GM23338 (cell line): Measurements from ENCODE around the gene NNT. TPM values are rescaled to one million over a fixed set of nuclear protein-coding genes. Genes with fewer than 3 reads are reported as not detected.
"Not testable (repeated sequence)": the region's sequence is repeated elsewhere in the genome, so short reads cannot be mapped to it uniquely, and the experiment has no call there.

Experiments
- ATAC-seq: fragments of 200-7000 bp; cut with Tn5 transposase; 3 replicates; pipeline ENCODE4 v1.9.1; 2020
- DNase-seq: peaks from one replicate; pipeline ENCODE4 v3.0.0-alpha.2; 2015; ENCODE audit warnings: low spot score
- H2AFZ ChIP-seq: fragments of 200-600 bp; sonication (generic); 2 replicates; pipeline ENCODE4 v1.8.0; 2016; ENCODE audit warnings: antibody characterized with exemption, mild to moderate bottlenecking, moderate library complexity
- H3F3A ChIP-seq: fragments of 200-600 bp; sonication (generic); replicated peaks from 2 replicates; pipeline ENCODE4 v1.8.0; 2017; ENCODE audit warnings: antibody characterized with exemption, mixed run types, low read depth
- H3K27ac ChIP-seq: fragments of 200-600 bp; sonication (generic); 2 replicates; pipeline ENCODE4 v1.6.1; 2016; ENCODE audit warnings: low read depth
- H3K27me3 ChIP-seq: fragments of 200-600 bp; sonication (generic); 2 replicates; pipeline ENCODE4 v1.8.0; 2016; ENCODE audit warnings: mild to moderate bottlenecking, mixed run types, moderate library complexity; ENCODE audit not compliant: insufficient read depth
- H3K36me3 ChIP-seq: fragments of 200-600 bp; sonication (generic); 2 replicates; pipeline ENCODE4 v1.8.0; 2016; ENCODE audit warnings: mild to moderate bottlenecking; ENCODE audit not compliant: insufficient read depth
- H3K4me1 ChIP-seq: fragments of 200-600 bp; sonication (generic); 2 replicates; pipeline ENCODE4 v1.8.0; 2016; ENCODE audit warnings: mild to moderate bottlenecking, moderate library complexity; ENCODE audit not compliant: insufficient read depth
- H3K4me2 ChIP-seq: fragments of 200-600 bp; sonication (generic); 2 replicates; pipeline ENCODE4 v1.7.1; 2017; ENCODE audit warnings: mixed run types
- H3K4me3 ChIP-seq: fragments of 200-600 bp; sonication (generic); 2 replicates; pipeline ENCODE4 v1.6.1; 2016; ENCODE audit warnings: mixed run types
- H3K79me2 ChIP-seq: fragments of 200-600 bp; sonication (generic); replicated peaks from 2 replicates; pipeline ENCODE4 v1.8.0; 2017; ENCODE audit warnings: mild to moderate bottlenecking; ENCODE audit not compliant: insufficient read depth
- H3K9me2 ChIP-seq: fragments of 200-600 bp; sonication (generic); 2 replicates; pipeline ENCODE4 v1.8.0; 2017; ENCODE audit not compliant: insufficient read depth
- H4K20me1 ChIP-seq: fragments of 200-600 bp; sonication (generic); replicated peaks from 2 replicates; pipeline ENCODE4 v1.8.0; 2017; ENCODE audit warnings: mild to moderate bottlenecking; ENCODE audit not compliant: insufficient read depth
- H3K27ac Mint-ChIP-seq: 2 replicates; pipeline ENCODE4 v1.8.0; 2020; ENCODE audit warnings: inconsistent platforms, mild to moderate bottlenecking, moderate library complexity, mixed read lengths
- H3K27me3 Mint-ChIP-seq: 3 replicates; pipeline ENCODE4 v1.8.0; 2022; ENCODE audit warnings: low read depth, mild to moderate bottlenecking, moderate library complexity, mixed read lengths, inconsistent platforms; ENCODE audit not compliant: insufficient read depth, poor library complexity
- H3K36me3 Mint-ChIP-seq: 3 replicates; pipeline ENCODE4 v1.8.0; 2021; ENCODE audit warnings: low read depth, mild to moderate bottlenecking, inconsistent platforms, moderate library complexity, mixed read lengths
- H3K4me1 Mint-ChIP-seq: 3 replicates; pipeline ENCODE4 v1.8.0; 2020; ENCODE audit warnings: mild to moderate bottlenecking, inconsistent platforms, mixed read lengths
- H3K4me3 Mint-ChIP-seq: 3 replicates; pipeline ENCODE4 v1.8.0; 2021; ENCODE audit warnings: moderate library complexity, mild to moderate bottlenecking, inconsistent platforms, mixed read lengths
- H3K9me3 Mint-ChIP-seq: 3 replicates; pipeline ENCODE4 v1.8.0; 2020; ENCODE audit warnings: moderate library complexity, mild to moderate bottlenecking, inconsistent platforms, mixed read lengths
- POLR2AphosphoS5 ChIP-seq: IDR thresholded peaks from 2 replicates; pipeline ENCODE4 v1.6.1; 2016; ENCODE audit warnings: antibody characterized with exemption, low read depth
- polyA plus RNA-seq: library from polyadenylated mRNA; unstranded; fragments of >200 nt; fragmentation: Nextera tagmentation; extraction: Ambion mirVana; gene quantifications from 2 replicates; pipeline ENCODE4 v1.2.1, GENCODE V29; 2016
- total RNA-seq: library from RNA; depleted of rRNA; stranded (reverse); fragments of >200 nt; shearing (Covaris generic); gene quantifications from 2 replicates; pipeline ENCODE4 v1.2.3, GENCODE V29; 2014; rRNA removed
- TF ChIP-seq, protein P1 (sequence below), 2 experiments: fragments of 200-600 bp in 1 of 2; sonication (generic) in 1 of 2; conservative IDR thresholded peaks; 2 replicates each; pipeline versions ENCODE4 v1.5.1 to v1.6.1; 2016 to 2017; ENCODE audit warnings: antibody characterized with exemption in 2 of 2, low read depth in 2 of 2, mild to moderate bottlenecking in 2 of 2, moderate library complexity in 1 of 2
- TF ChIP-seq, protein P2 (sequence below): IDR thresholded peaks from one replicate; pipeline ENCODE4 v1.6.1; 2018; ENCODE audit warnings: antibody characterized with exemption; ENCODE audit not compliant: unreplicated experiment

Gene NNT
- total and polyA plus RNA-seq, 2 experiments from 2014 or later: 10.8 to 15.9 TPM

DNA sequence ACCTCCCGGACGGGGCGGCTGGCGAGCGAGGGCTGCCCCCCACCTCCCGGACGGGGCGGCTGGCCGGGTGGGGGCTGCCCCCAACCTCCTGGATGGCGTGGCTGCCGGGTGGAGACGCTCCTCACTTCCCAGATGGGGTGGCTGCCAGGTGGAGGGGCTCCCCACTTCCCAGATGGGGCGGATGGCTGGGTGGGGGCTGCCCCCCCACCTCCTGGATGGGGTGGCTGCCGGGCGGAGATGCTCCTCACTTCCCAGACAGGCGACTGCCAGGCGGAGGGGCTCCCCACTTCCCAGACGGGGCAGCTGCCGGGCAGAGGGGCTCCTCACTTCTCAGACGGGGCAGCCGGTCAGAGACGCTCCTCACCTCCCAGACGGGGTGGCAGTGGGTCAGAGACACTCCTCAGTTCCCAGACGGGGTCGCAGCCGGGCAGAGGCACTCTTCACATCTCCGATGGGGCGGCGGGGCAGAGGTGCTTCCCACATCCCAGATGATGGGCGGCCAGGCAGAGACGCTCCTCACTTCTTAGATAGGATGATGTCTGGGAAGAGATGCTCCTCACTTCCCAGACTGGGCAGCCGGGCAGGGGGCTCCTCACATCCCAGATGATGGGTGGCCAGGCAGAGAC, 143.1 kb downstream of the NNT start:
- ATAC-seq, H3F3A ChIP-seq, DNase-seq, H3K4me3 Mint-ChIP-seq, H3K27me3 ChIP-seq, H3K4me2 ChIP-seq, H3K79me2 ChIP-seq, H3K9me2 ChIP-seq, H3K27ac ChIP-seq, H4K20me1 ChIP-seq, H3K27ac Mint-ChIP-seq, H3K4me1 Mint-ChIP-seq, H3K4me3 ChIP-seq, H3K4me1 ChIP-seq, H2AFZ ChIP-seq, H3K36me3 ChIP-seq, H3K27me3 Mint-ChIP-seq: not testable (repeated sequence)
- Mint-ChIP-seq H3K36me3 (peaks cover 23% of the 10 kb centered on the region), H3K9me3 (peaks cover 46% of the 10 kb centered on the region)

DNA sequence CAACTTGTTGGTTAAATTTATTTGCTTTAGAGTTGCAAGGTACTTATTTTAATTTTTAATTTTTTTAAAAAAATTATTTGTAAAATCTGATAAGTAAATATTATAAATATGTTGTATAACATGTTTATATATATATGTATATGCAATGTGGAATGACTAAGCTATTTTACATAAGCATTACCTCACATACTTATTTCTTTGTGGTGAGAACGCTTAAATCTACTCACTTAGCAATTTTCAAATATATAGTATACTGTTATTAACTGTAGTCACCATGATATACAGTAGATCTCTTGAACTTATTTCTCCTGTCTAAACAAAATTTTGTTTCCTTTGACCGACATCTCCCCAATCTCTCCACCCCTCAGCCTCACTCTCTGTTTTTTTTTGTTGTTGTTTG, 147.8 kb downstream of the NNT start:
- Mint-ChIP-seq H3K36me3 (peaks cover 50% of the 10 kb centered on the region), H3K27me3 (peaks cover 3% of the 10 kb centered on the region), H3K4me1 (no peaks in the 10 kb centered on the region), H3K4me3 (no peak overlapping the region), H3K27ac (no peak overlapping the region), H3K9me3 (peaks cover 64% of the 10 kb centered on the region)
- ATAC-seq: no peak
- H2AFZ ChIP-seq: no peak overlapping the region
- TF ChIP-seq POLR2AphosphoS5: no peak
- H3K4me2 ChIP-seq: no peak overlapping the region
- H3K36me3 ChIP-seq: peaks cover 3% of the 10 kb centered on the region; the same call in 1 of the 2 replicates
- H3F3A ChIP-seq: no peaks in the 10 kb centered on the region
- no peaks in the 10 kb centered on the region for H3K79me2 ChIP-seq
- no peak for DNase-seq
- H3K4me3 ChIP-seq: no peak overlapping the region
- 0 out of 2 replicates have a peak, but pooled peaks cover 3% of the 10 kb centered on the region for H3K9me2 ChIP-seq
- H3K4me1 ChIP-seq: no peaks in the 10 kb centered on the region
- no peaks in the 10 kb centered on the region for H3K27me3 ChIP-seq
- no peak overlapping the region for H3K27ac ChIP-seq
- no peaks in the 10 kb centered on the region for H4K20me1 ChIP-seq

DNA sequence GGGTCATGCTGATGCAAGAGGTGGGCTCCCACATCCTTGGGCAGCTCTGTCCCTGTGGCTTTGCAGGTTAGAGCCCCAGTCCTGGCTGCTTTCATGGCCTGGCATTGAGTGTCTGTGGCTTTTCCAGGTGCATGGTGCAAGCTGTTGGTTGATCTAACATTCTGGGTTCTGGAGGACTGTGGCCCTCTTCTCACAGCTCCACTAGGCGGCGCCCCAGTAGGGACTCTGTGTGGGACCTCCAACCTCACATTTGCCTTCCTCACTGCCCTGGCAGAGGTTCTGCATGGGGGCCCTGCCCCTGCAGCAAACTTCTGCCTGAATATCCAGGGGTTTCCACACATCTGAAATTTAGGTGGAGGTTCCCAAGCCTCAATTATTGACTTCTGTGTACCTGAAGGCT, 150.1 kb downstream of the NNT start:
- no peak for DNase-seq
- no peak for ATAC-seq
- no peak overlapping the region for H3K4me2 ChIP-seq
- H3K27ac ChIP-seq: no peak overlapping the region
- peaks cover 7% of the 10 kb centered on the region for H3K36me3 ChIP-seq
- no peak overlapping the region for H3K27ac Mint-ChIP-seq
- H3K79me2 ChIP-seq: no peaks in the 10 kb centered on the region
- TF ChIP-seq, protein P1, sequence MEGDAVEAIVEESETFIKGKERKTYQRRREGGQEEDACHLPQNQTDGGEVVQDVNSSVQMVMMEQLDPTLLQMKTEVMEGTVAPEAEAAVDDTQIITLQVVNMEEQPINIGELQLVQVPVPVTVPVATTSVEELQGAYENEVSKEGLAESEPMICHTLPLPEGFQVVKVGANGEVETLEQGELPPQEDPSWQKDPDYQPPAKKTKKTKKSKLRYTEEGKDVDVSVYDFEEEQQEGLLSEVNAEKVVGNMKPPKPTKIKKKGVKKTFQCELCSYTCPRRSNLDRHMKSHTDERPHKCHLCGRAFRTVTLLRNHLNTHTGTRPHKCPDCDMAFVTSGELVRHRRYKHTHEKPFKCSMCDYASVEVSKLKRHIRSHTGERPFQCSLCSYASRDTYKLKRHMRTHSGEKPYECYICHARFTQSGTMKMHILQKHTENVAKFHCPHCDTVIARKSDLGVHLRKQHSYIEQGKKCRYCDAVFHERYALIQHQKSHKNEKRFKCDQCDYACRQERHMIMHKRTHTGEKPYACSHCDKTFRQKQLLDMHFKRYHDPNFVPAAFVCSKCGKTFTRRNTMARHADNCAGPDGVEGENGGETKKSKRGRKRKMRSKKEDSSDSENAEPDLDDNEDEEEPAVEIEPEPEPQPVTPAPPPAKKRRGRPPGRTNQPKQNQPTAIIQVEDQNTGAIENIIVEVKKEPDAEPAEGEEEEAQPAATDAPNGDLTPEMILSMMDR (conservative IDR thresholded peaks at IDR 0.05; ENCODE audit: low read depth in 2 of 2): peak in 1 of 2 experiments; percentile 51; a peak in 3 of 4 replicates
- TF ChIP-seq, protein P2, sequence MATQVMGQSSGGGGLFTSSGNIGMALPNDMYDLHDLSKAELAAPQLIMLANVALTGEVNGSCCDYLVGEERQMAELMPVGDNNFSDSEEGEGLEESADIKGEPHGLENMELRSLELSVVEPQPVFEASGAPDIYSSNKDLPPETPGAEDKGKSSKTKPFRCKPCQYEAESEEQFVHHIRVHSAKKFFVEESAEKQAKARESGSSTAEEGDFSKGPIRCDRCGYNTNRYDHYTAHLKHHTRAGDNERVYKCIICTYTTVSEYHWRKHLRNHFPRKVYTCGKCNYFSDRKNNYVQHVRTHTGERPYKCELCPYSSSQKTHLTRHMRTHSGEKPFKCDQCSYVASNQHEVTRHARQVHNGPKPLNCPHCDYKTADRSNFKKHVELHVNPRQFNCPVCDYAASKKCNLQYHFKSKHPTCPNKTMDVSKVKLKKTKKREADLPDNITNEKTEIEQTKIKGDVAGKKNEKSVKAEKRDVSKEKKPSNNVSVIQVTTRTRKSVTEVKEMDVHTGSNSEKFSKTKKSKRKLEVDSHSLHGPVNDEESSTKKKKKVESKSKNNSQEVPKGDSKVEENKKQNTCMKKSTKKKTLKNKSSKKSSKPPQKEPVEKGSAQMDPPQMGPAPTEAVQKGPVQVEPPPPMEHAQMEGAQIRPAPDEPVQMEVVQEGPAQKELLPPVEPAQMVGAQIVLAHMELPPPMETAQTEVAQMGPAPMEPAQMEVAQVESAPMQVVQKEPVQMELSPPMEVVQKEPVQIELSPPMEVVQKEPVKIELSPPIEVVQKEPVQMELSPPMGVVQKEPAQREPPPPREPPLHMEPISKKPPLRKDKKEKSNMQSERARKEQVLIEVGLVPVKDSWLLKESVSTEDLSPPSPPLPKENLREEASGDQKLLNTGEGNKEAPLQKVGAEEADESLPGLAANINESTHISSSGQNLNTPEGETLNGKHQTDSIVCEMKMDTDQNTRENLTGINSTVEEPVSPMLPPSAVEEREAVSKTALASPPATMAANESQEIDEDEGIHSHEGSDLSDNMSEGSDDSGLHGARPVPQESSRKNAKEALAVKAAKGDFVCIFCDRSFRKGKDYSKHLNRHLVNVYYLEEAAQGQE: no peak
- H3K4me1 ChIP-seq: no peaks in the 10 kb centered on the region
- no peaks in the 10 kb centered on the region for H3K27me3 ChIP-seq
- H3K36me3 Mint-ChIP-seq: peaks cover 41% of the 10 kb centered on the region
- H3K27me3 Mint-ChIP-seq: peaks cover 3% of the 10 kb centered on the region
- H3K4me3 ChIP-seq: no peak overlapping the region
- no peaks in the 10 kb centered on the region for H3K4me1 Mint-ChIP-seq
- H3K9me3 Mint-ChIP-seq: peaks cover 59% of the 10 kb centered on the region
- no peak overlapping the region for H2AFZ ChIP-seq
- no peaks in the 10 kb centered on the region for H3F3A ChIP-seq
- no peaks in the 10 kb centered on the region for H4K20me1 ChIP-seq
- no peak overlapping the region for H3K4me3 Mint-ChIP-seq
- 0 out of 2 replicates have a peak, but pooled peaks cover 3% of the 10 kb centered on the region for H3K9me2 ChIP-seq

Other genes starting within 250 kb of the NNT start
- gene CCL28, start 190.8 kb upstream of the NNT start, total RNA-seq: 3.4 and 5.7 TPM in 2 replicates
- 6.3 and 7.1 TPM in 2 replicates for gene CCL28, start 190.8 kb upstream of the NNT start, polyA plus RNA-seq
- 6.5 and 8.6 TPM in 2 replicates for gene TMEM267, start 119.3 kb upstream of the NNT start, total RNA-seq
- 8.3 and 11.2 TPM in 2 replicates for gene TMEM267, start 119.3 kb upstream of the NNT start, polyA plus RNA-seq
- gene C5orf34, start 88.0 kb upstream of the NNT start, total RNA-seq: 11.8 and 15.3 TPM in 2 replicates
- gene C5orf34, start 88.0 kb upstream of the NNT start, polyA plus RNA-seq: 9.6 and 12.2 TPM in 2 replicates
- 140 and 141 TPM in 2 replicates for gene PAIP1, start 46.1 kb upstream of the NNT start, total RNA-seq
- gene PAIP1, start 46.1 kb upstream of the NNT start, polyA plus RNA-seq: 108 and 113 TPM in 2 replicates